Measurements from ENCODE around the gene CHST5. TPM values are rescaled to one million over a fixed set of nuclear protein-coding genes. Genes with fewer than 3 reads are reported as not detected.

The CHST5 gene
- total and polyA plus RNA-seq, 2 donors (not counting 3 experiments of a cell fraction or from before 2014, with no cell fraction given): 0.23 to 0.29 TPM

GRCh38 chr16:75576384-75576811 lies 40.5 kb upstream of the CHST5 start:
- Histone ChIP-seq H3K36me3 (ENCODE audit: control insufficient read depth in 2 of 2, extremely low read depth in 1 of 2, insufficient read depth in 2 of 2, low read length in 2 of 2) (peaks cover 14 to 28% of the 10 kb centered on the region in 2 experiments), H4K20me1 (replicated peaks; ENCODE audit: control insufficient read depth, extremely low read depth, insufficient read depth, low read length) (no peaks in the 10 kb centered on the region), H3K9me3 (replicated peaks; ENCODE audit: control insufficient read depth, insufficient read depth, low read length) (no peaks in the 10 kb centered on the region), H2AFZ (ENCODE audit: low read depth, low read length) (no peak overlapping the region), H3K4me1 (ENCODE audit: control insufficient read depth, extremely low read depth, insufficient read depth, low read length) (no peaks in the 10 kb centered on the region), H3K27me3 (ENCODE audit: control insufficient read depth in 2 of 2, insufficient read depth in 2 of 2, low read length in 2 of 2) (no peaks in the 10 kb centered on the region), H3K9ac (replicated peaks; ENCODE audit: extremely low read depth, insufficient read depth, low read length) (no peak overlapping the region), H3K79me2 (ENCODE audit: control insufficient read depth, insufficient read depth, low read length) (no peaks in the 10 kb centered on the region), H3K9me1 (replicated peaks; ENCODE audit: control insufficient read depth, extremely low read depth, insufficient read depth, low read length) (no peaks in the 10 kb centered on the region), H3K4me2 (ENCODE audit: insufficient read depth, low read length) (no peak overlapping the region), H3K27ac (ENCODE audit: insufficient read depth, low read depth, low read length) (no peak overlapping the region), H3K4me3 (replicated peaks in 1 of 3; ENCODE audit: insufficient read depth in 1 of 3, low read depth in 1 of 3, low read length in 3 of 3) (no peak overlapping the region)
- BruUV-seq (replicated peaks): no TSS peak
- CTCF ChIA-PET: interaction anchor here (1.6 kb wide), 1 partner anchor 10 kb away, joined by 4 read pairs; the partner anchor contains the start of gene GABARAPL2
- POLR2A ChIA-PET: no interaction called here
- dilution Hi-C loops (cut with MboI; ENCODE audit: extremely low pct_ligation_motif_present, low sequenced_read_pairs) (no loop called here), intact Hi-C loops (cut with micrococcal nuclease) (no loop called here)
- FAIRE-seq (no peak), DNase-seq (ENCODE audit: low read depth, low spot score) (no peak)
- TF ChIP-seq POLR2AphosphoS5 (IDR thresholded peaks at IDR 0.05; ENCODE audit: insufficient read depth, low read depth, low read length) (no peak), MAX (IDR thresholded peaks at IDR 0.05; ENCODE audit: insufficient read depth, insufficient read length) (no peak), POLR2A (IDR thresholded peaks at IDR 0.05; ENCODE audit: low read depth, low read length) (no peak), FOS (IDR thresholded peaks at IDR 0.05; ENCODE audit: borderline replicate concordance, insufficient read depth, low read length) (no peak), GATA2 (IDR thresholded peaks at IDR 0.05; ENCODE audit: insufficient read depth, insufficient read length, low read depth, low read length) (no peak), CTCF (IDR thresholded peaks at IDR 0.05; ENCODE audit: extremely low read depth in 1 of 2, insufficient read depth in 1 of 2, low read depth in 1 of 2, low read length in 2 of 2) (no peak), JUN (IDR thresholded peaks at IDR 0.05; ENCODE audit: borderline replicate concordance, insufficient read depth, insufficient read length, low read depth) (no peak)
